DMS79 treated with DMSO at 0.1 percent for 48 hours (cell line): ENCODE results near the gene GMEB2.
"Not testable (repeated sequence)": the region's sequence is repeated elsewhere in the genome, so short reads cannot be mapped to it uniquely, and the experiment has no call there.

Experiments
- DNase-seq: peaks from one replicate; lab custom pipeline; 2025; lab: John Stamatoyannopoulos, UW

Gene GMEB2

GRCh38 chr20:63612276-63612931, 14.5 kb downstream of the GMEB2 start:
- DNase-seq = no peak

- DNase-seq = no peak
These were observed 15.3 kb downstream of the GMEB2 start for GRCh38 chr20:63611646-63612045.

GRCh38 chr20:63610581-63611435, 16.1 kb downstream of the GMEB2 start:
- DNase-seq = peak; percentile 33

GRCh38 chr20:63606686-63607085, 20.2 kb downstream of the GMEB2 start:
- DNase-seq = no peak

GRCh38 chr20:63602321-63602720, 24.6 kb downstream of the GMEB2 start:
- DNase-seq = no peak

- DNase-seq = not testable (repeated sequence)
These were observed 25.2 kb downstream of the GMEB2 start for GRCh38 chr20:63601679-63602078.

- DNase-seq = no peak
These were observed 27.4 kb downstream of the GMEB2 start for GRCh38 chr20:63599396-63600050.

GRCh38 chr20:63598479-63599395, 28.2 kb downstream of the GMEB2 start:
- no peak for DNase-seq

GRCh38 chr20:63597651-63598478, 29.0 kb downstream of the GMEB2 start:
- no peak for DNase-seq

GRCh38 chr20:63596423-63596822, 30.5 kb downstream of the GMEB2 start:
- no peak for DNase-seq

GRCh38 chr20:63595416-63596127, 31.3 kb downstream of the GMEB2 start:
- no peak for DNase-seq

- DNase-seq = no peak
These were observed 32.8 kb downstream of the GMEB2 start for GRCh38 chr20:63594043-63594561.

- DNase-seq = no peak
These were observed 34.2 kb downstream of the GMEB2 start for GRCh38 chr20:63592661-63593060.

- no peak for DNase-seq
These were observed 35.0 kb downstream of the GMEB2 start for GRCh38 chr20:63591786-63592355.

GRCh38 chr20:63591147-63591533, 35.8 kb downstream of the GMEB2 start:
- DNase-seq = no peak

GRCh38 chr20:63590218-63591146, 36.4 kb downstream of the GMEB2 start:
- DNase-seq = no peak

- no peak for DNase-seq
These were observed 37.4 kb downstream of the GMEB2 start for GRCh38 chr20:63589261-63590217.
